GM13977 (cell line): ENCODE data around the gene PTMA.

Source experiments
- DNase-seq: peaks from one replicate; pipeline ENCODE4 v3.0.0; 2012; ENCODE audit warnings: low spot score
- CTCF ChIP-seq: IDR thresholded peaks from 2 replicates; pipeline ENCODE4 v1.5.1; 2012; ENCODE audit warnings: mild to moderate bottlenecking, control low read depth; ENCODE audit not compliant: insufficient read depth; ENCODE audit errors: extremely low read depth, missing control alignments
- in situ Hi-C: fragments of 300-500 bp; cut with MboI; formaldehyde crosslinking; loops from one replicate; pipeline ENCODE4 v1.12.0; 2022; ENCODE audit warnings: low sequenced_read_pairs, low pct_unique_long_range_greater_than_20kb, mixed read lengths, inconsistent platforms; ENCODE audit not compliant: unreplicated experiment

The PTMA gene

GRCh38 chr2:231663458-231664212 lies 44.7 kb upstream of the PTMA start:
- in situ Hi-C loops, result loop anchor here (5.0 kb wide), 1 partner anchor 46 kb away; no protein-coding TSS in a partner anchor
- TF ChIP-seq CTCF, result no peak
- DNase-seq, result no peak

- no peak for TF ChIP-seq CTCF
- no peak for DNase-seq
- in situ Hi-C loops, result loop anchor here (5.0 kb wide), 1 partner anchor 47 kb away; no protein-coding TSS in a partner anchor
Observed at GRCh38 chr2:231664727-231665126, 43.6 kb upstream of the PTMA start.

- in situ Hi-C loops, result no loop called here
- no peak for TF ChIP-seq CTCF
- DNase-seq, result no peak
Observed at GRCh38 chr2:231665245-231666170, 42.8 kb upstream of the PTMA start.

GRCh38 chr2:231666171-231667095 lies 41.9 kb upstream of the PTMA start:
- TF ChIP-seq CTCF, result no peak
- DNase-seq, result peak; percentile 75
- in situ Hi-C loops, result no loop called here

GRCh38 chr2:231667096-231667427 lies 41.3 kb upstream of the PTMA start:
- in situ Hi-C loops, result no loop called here
- TF ChIP-seq CTCF, result no peak
- no peak for DNase-seq

GRCh38 chr2:231667496-231667895 lies 40.8 kb upstream of the PTMA start:
- in situ Hi-C loops, result no loop called here
- TF ChIP-seq CTCF, result no peak
- no peak for DNase-seq
